Measurements from ENCODE around the gene ACER1. TPM values are rescaled to one million over a fixed set of nuclear protein-coding genes. Genes with fewer than 3 reads are reported as not detected.

Gene ACER1
- total and polyA plus RNA-seq, 2 of the 13 experiments (the other 11 are each of a cell fraction or from before 2014, with no cell fraction given), result not detected

GRCh38 chr19:6373096-6373812, 39.8 kb upstream of the ACER1 start (continued):
- TF ChIP-seq ZNF850 (CRISPR knock-in tag; conservative IDR thresholded peaks at IDR 0.05) (no peak), GATAD1 (CRISPR knock-in tag; IDR thresholded peaks at IDR 0.05) (no peak), SRF (IDR thresholded peaks at IDR 0.05; ENCODE audit: low read depth, low read length) (no peak), SP1 (IDR thresholded peaks at IDR 0.05) (0 out of 2 replicates have a peak, but pooled peaks have one; percentile 44), SP1 (CRISPR knock-in tag; IDR thresholded peaks at IDR 0.05) (peak; percentile 80), YY1 (IDR thresholded peaks at IDR 0.05; ENCODE audit: insufficient read depth, insufficient replicate concordance, low read depth, low read length) (peak; percentile 42), REXO4 (CRISPR knock-in tag; IDR thresholded peaks at IDR 0.05; ENCODE audit: borderline replicate concordance) (no peak), ETV6 (CRISPR knock-in tag; conservative IDR thresholded peaks at IDR 0.05) (no peak), ZNF576 (CRISPR knock-in tag; IDR thresholded peaks at IDR 0.05) (no peak), ZFX (CRISPR knock-in tag; IDR thresholded peaks at IDR 0.05; ENCODE audit: low read depth) (peak; percentile 10), RFX3 (CRISPR knock-in tag; IDR thresholded peaks at IDR 0.05) (no peak), KDM4B (CRISPR knock-in tag; IDR thresholded peaks at IDR 0.05) (no peak), NRL (CRISPR knock-in tag; IDR thresholded peaks at IDR 0.05; ENCODE audit: borderline replicate concordance) (no peak), MAX (IDR thresholded peaks at IDR 0.05) (peak; percentile 63; the same call in 1 of the 2 replicates), TEAD2 (CRISPR knock-in tag; IDR thresholded peaks at IDR 0.05) (no peak)
